ENCODE results near the gene TMSB15C.
"Not testable (repeated sequence)": the region's sequence is repeated elsewhere in the genome, so short reads cannot be mapped to it uniquely, and the experiment has no call there.

TMSB15C gene

DNA sequence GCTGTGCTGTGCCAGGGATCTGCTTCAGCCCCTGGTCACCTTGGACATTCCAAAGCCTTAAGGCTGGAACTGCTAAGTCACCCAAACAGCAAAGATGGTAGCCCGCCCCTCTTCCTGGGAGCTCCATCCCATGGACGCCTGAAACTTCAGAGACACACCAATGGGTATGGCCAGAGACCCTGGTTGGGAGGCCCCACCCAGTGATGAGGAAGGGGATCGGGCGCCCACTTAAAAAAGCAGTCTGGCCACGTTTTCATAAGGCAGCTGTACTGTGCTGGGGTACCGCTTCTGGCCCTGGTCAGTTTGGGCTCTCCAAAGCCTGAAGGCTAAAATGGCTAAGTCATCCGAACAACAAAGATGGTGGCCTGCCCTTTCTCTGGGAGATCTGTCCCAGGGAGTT, 9.4 kb upstream of the TMSB15C start:
- TF ChIP-seq, protein P1, sequence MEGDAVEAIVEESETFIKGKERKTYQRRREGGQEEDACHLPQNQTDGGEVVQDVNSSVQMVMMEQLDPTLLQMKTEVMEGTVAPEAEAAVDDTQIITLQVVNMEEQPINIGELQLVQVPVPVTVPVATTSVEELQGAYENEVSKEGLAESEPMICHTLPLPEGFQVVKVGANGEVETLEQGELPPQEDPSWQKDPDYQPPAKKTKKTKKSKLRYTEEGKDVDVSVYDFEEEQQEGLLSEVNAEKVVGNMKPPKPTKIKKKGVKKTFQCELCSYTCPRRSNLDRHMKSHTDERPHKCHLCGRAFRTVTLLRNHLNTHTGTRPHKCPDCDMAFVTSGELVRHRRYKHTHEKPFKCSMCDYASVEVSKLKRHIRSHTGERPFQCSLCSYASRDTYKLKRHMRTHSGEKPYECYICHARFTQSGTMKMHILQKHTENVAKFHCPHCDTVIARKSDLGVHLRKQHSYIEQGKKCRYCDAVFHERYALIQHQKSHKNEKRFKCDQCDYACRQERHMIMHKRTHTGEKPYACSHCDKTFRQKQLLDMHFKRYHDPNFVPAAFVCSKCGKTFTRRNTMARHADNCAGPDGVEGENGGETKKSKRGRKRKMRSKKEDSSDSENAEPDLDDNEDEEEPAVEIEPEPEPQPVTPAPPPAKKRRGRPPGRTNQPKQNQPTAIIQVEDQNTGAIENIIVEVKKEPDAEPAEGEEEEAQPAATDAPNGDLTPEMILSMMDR (conservative IDR thresholded peaks at IDR 0.05; ENCODE audit: low read length): no peak
- DNase-seq (ENCODE audit: low read depth): no peak
- no peak overlapping the region for H3K4me3 ChIP-seq (ENCODE audit: low read length)

DNA sequence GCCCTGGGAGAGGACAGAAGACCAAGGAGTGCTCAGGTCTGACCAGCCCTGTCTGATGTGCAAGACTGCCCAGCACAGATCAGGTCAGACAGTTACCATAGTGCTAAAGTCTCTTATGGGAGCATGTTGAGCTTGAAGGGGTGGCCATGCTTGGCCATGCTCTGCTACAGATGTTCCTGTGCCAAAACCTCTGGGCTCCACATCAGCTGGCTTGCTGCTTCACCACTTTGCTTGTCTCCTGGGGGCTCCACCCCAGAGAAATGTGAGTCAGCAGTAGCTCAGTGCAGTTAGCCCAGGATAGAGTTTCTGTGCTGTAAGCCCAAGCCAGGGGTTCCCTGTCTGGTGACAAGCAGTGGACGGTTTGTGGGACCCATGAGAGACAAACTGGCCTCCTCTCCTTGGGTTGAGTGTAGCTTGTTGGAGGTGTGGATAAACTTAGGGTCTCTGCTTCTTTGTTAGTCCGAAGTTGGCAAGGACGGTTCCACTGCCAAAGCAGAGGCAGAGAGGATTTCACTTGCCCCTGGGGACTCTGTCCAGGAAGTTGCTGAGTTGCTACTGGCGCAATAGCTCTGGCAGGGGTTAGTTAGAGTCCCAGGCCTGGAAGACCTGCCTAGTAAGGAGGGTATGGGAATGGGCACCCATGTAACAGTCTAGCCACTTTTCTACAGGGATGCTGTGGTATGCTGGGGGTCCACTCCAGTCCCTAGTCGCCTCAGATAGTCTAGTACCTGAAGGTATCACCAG, 8.7 kb upstream of the TMSB15C start:
- TF ChIP-seq, protein P1 (conservative IDR thresholded peaks at IDR 0.05; ENCODE audit: low read length): no peak
- DNase-seq (ENCODE audit: low read depth): no peak
- no peak overlapping the region for H3K4me3 ChIP-seq (ENCODE audit: low read length)

DNA sequence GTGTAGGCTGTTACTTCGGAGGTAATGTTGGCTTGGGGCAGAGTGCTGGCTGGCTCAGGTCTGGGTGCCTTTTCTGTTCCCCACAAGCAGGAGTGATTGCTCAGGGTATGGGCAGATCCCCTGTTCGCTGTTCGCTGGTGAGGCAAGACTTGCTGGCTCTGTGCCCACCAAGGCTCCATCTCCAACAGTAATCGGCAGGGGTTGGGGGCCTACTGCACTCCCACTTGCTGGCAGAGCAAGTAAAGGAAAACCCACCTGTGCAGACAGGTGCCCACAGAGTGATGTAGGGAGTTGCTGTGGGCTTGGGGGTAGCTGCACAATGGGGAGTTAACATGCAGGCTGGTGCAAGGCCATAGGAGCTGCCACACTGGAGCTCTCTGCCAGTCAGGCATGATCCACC, 8.0 kb upstream of the TMSB15C start:
- DNase-seq (ENCODE audit: low read depth): no peak
- H3K4me3 ChIP-seq (ENCODE audit: low read length): no peak overlapping the region
- TF ChIP-seq, protein P1 (conservative IDR thresholded peaks at IDR 0.05; ENCODE audit: low read length): no peak

DNA sequence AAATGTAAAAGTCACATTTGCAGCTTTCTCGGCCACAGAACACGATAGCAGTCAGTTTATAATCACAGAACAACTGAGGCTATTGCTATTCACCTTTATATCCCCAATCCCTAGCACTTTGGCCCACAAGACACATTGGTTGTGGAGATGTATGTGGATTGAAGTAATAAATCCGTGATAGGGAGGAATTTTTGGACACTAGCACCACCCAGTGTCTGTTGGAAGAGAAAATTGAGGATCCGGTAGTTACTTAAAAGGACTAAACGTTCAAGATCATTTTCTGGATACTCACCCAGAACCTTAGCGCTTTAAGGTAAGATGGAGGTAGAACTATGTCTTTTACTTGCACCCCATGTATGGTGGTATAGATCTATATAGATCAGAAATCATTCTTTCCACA, 1.8 kb upstream of the TMSB15C start:
- not testable (repeated sequence) for H3K4me3 ChIP-seq (ENCODE audit: low read length); DNase-seq (ENCODE audit: low read depth)

DNA sequence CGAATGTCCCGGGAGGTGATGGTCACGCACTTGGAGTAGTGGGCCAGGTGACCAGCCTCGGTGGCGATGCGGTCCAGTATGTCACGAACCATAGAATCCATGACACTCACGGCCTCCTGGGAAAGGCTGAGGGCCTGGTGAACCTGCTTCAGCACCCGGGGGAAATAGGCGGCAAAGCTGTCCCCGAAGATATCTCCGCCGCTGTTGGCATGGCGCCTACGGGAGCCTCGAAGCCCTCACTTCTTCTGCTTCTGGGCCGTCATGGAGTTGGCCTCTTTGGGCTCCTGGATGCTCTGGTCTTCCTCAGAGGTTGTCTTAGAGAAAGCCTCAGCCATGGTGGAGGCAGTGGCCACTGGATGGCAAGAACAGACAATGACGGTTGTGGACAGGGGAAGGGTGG, 13.4 kb downstream of the TMSB15C start:
- not testable (repeated sequence) for DNase-seq (ENCODE audit: low read depth)

DNA sequence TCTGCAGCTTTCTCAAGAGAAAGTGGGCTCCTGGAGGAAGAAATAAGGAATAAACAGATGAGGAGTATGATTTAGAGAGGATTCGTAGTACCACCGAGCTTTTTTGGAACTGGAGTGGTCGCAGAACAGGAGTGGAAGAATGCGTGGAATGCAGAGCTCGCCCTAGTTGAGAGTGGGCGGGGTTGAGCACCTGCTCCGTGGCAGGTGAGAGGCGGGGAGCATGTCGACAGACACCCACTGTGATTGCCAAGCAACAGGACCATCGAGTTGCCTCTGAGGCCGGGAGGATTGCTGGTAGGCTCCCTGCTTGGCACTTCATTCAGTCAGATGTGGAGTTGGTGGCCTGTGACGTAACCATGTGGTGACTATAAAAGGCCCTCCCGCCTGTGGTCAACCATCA, 21.1 kb downstream of the TMSB15C start:
- H3K4me3 ChIP-seq (ENCODE audit: low read length); DNase-seq (ENCODE audit: low read depth): not testable (repeated sequence)

More for the DNA sequence above, 13.4 kb downstream of the TMSB15C start:
- not testable (repeated sequence) for H3K4me3 ChIP-seq (ENCODE audit: low read length)

DNA sequence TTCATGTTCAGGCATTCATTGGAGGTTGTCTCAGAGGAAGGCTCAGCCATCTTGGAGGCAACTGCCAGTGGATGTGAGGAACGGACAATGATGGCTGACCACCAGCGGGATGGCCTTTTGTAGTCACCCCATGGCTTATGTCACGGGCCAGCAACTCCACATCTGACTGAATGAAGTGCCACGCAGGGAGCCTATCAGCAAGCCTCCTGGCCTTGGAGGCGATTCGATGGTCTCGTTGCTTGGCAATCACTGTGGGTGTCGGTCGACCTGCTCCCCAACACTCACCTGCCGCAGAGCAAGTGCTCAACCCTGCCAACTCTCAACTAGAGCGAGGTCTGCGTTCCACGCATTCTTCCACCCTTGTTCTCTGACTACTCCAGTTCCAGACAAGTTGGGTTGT, 28.9 kb downstream of the TMSB15C start:
- TF ChIP-seq, protein P1 (conservative IDR thresholded peaks at IDR 0.05; ENCODE audit: low read length): no peak
- H3K4me3 ChIP-seq (ENCODE audit: low read length): no peak overlapping the region
- no peak for DNase-seq (ENCODE audit: low read depth)

DNA sequence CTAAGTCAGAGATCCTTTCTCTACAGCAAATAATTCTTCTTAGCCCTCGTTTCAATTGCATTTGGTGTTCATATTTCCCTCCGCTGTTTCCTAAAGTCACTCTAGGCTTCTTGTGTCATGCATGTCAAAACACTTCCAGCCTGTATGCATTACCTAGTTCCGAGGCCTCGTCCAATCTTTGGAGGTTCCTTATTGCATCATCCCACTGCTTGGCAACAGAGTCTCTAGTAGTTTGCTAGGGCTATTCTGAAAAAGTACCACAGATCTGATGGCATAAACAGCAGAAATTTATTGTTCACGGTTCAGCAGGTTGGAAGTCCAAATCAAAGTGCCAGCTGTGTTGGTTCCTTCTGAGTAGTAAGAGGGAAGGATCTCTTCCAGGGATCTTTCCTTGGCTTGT, 30.4 kb downstream of the TMSB15C start:
- no peak for DNase-seq (ENCODE audit: low read depth)
- no peak overlapping the region for H3K4me3 ChIP-seq (ENCODE audit: low read length)
- TF ChIP-seq, protein P1 (conservative IDR thresholded peaks at IDR 0.05; ENCODE audit: low read length): no peak

DNA sequence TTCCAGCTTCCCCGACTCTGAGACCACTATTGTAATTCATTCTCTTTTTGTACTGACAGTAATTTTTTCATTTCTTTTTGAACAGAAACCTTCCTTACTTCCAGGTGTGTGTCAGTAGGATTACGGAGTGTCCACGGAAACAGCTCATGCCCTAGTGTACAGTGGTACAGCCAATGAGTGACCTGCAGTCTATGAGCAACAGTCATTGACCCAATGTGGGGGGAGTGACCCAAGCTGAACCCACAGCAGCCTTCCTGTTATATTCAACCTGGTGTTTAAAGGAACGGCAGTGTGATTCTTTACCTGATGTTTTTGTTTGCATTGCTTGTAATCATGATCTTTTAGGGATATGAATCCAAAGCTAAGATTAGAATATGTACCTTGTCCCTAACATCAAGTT, 35.0 kb downstream of the TMSB15C start:
- H3K4me3 ChIP-seq (ENCODE audit: low read length): no peak overlapping the region
- DNase-seq (ENCODE audit: low read depth): no peak
- TF ChIP-seq, protein P1 (conservative IDR thresholded peaks at IDR 0.05; ENCODE audit: low read length): no peak

Measured in AG10803 (cell line).